T1000 (cell line): ENCODE data around the gene FYCO1.

ENCODE experiments used
- DNase-seq: peaks from one replicate; lab custom pipeline; 2025; ENCODE audit warnings: mixed read lengths; lab: John Stamatoyannopoulos, UW

Gene FYCO1

GRCh38 chr3:45984331-45985312, 11.0 kb downstream of the FYCO1 start:
- DNase-seq = no peak

- DNase-seq = no peak
Measured at GRCh38 chr3:45983770-45984169, 11.9 kb downstream of the FYCO1 start.

- no peak for DNase-seq
Measured at GRCh38 chr3:45981346-45982074, 14.1 kb downstream of the FYCO1 start.

GRCh38 chr3:45980819-45981218, 14.8 kb downstream of the FYCO1 start:
- no peak for DNase-seq

- no peak for DNase-seq
Measured at GRCh38 chr3:45980229-45980813, 15.3 kb downstream of the FYCO1 start.

- no peak for DNase-seq
Measured at GRCh38 chr3:45979378-45979777, 16.2 kb downstream of the FYCO1 start.

GRCh38 chr3:45978006-45978761, 17.4 kb downstream of the FYCO1 start:
- no peak for DNase-seq

GRCh38 chr3:45976191-45977091, 19.2 kb downstream of the FYCO1 start:
- DNase-seq = no peak

GRCh38 chr3:45975686-45976085, 19.9 kb downstream of the FYCO1 start:
- DNase-seq = no peak

GRCh38 chr3:45974686-45975085, 20.9 kb downstream of the FYCO1 start:
- DNase-seq = no peak

GRCh38 chr3:45972534-45973402, 22.9 kb downstream of the FYCO1 start:
- peak; percentile 30 for DNase-seq

- no peak for DNase-seq
Measured at GRCh38 chr3:45969953-45970352, 25.7 kb downstream of the FYCO1 start.

GRCh38 chr3:45969116-45969515, 26.5 kb downstream of the FYCO1 start:
- DNase-seq = no peak

GRCh38 chr3:45968706-45969105, 26.9 kb downstream of the FYCO1 start:
- DNase-seq = no peak

- no peak for DNase-seq
Measured at GRCh38 chr3:45968149-45968548, 27.5 kb downstream of the FYCO1 start.

GRCh38 chr3:45967724-45968123, 27.9 kb downstream of the FYCO1 start:
- no peak for DNase-seq

- no peak for DNase-seq
Measured at GRCh38 chr3:45966950-45967640, 28.5 kb downstream of the FYCO1 start.

GRCh38 chr3:45966371-45966791, 29.2 kb downstream of the FYCO1 start:
- no peak for DNase-seq

GRCh38 chr3:45965653-45966052, 30.0 kb downstream of the FYCO1 start:
- DNase-seq = no peak
